ENCODE data around the gene KCNS1.
"Not testable (repeated sequence)": the region's sequence is repeated elsewhere in the genome, so short reads cannot be mapped to it uniquely, and the experiment has no call there.

KCNS1 gene

GRCh38 chr20:45073221-45073620, 27.7 kb downstream of the KCNS1 start:
- no peak for DNase-seq

GRCh38 chr20:45072066-45072465, 28.9 kb downstream of the KCNS1 start:
- DNase-seq = no peak

GRCh38 chr20:45070932-45071632, 29.8 kb downstream of the KCNS1 start:
- no peak for DNase-seq

GRCh38 chr20:45069261-45069660, 31.7 kb downstream of the KCNS1 start:
- DNase-seq = no peak

GRCh38 chr20:45067558-45067957, 33.4 kb downstream of the KCNS1 start:
- no peak for DNase-seq

GRCh38 chr20:45067087-45067486, 33.8 kb downstream of the KCNS1 start:
- no peak for DNase-seq

- DNase-seq = no peak
These were observed 34.6 kb downstream of the KCNS1 start for GRCh38 chr20:45066372-45066771.

GRCh38 chr20:45064812-45065211, 36.1 kb downstream of the KCNS1 start:
- DNase-seq = no peak

- not testable (repeated sequence) for DNase-seq
These were observed 37.8 kb downstream of the KCNS1 start for GRCh38 chr20:45063107-45063506.

GRCh38 chr20:45061244-45061643, 39.7 kb downstream of the KCNS1 start:
- no peak for DNase-seq

- DNase-seq = no peak
These were observed 40.6 kb downstream of the KCNS1 start for GRCh38 chr20:45060294-45060693.

- DNase-seq = no peak
These were observed 41.8 kb downstream of the KCNS1 start for GRCh38 chr20:45059022-45059728.

GRCh38 chr20:45058168-45058850, 42.6 kb downstream of the KCNS1 start:
- DNase-seq = no peak

- DNase-seq = no peak
These were observed 44.3 kb downstream of the KCNS1 start for GRCh38 chr20:45056473-45057173.

GRCh38 chr20:45055056-45055455, 45.9 kb downstream of the KCNS1 start:
- no peak for DNase-seq

- DNase-seq = no peak
These were observed 47.2 kb downstream of the KCNS1 start for GRCh38 chr20:45053430-45054351.

- no peak for DNase-seq
These were observed 48.1 kb downstream of the KCNS1 start for GRCh38 chr20:45052698-45053429.

- DNase-seq = no peak
These were observed 49.5 kb downstream of the KCNS1 start for GRCh38 chr20:45051204-45052060.

- no peak for DNase-seq
These were observed 50.9 kb downstream of the KCNS1 start for GRCh38 chr20:45049904-45050471.

GRCh38 chr20:45049438-45049837, 51.5 kb downstream of the KCNS1 start:
- no peak for DNase-seq

Measured in NCI-H510A (cell line).